ENCODE measurements around the gene PRLHR.
"Not testable (repeated sequence)": the region's sequence is repeated elsewhere in the genome, so short reads cannot be mapped to it uniquely, and the experiment has no call there.

The PRLHR gene

GRCh38 chr10:118595598-118596425 is at the start of gene PRLHR:
Gene PRLHR, minus strand, starts transcription at chr10:118595648. Its CDS starts 404 bp downstream, at chr10:118595244.
- DNase-seq (ENCODE audit: low read depth): no peak

GRCh38 chr10:118642228-118642627 is 46.8 kb upstream of the PRLHR start:
- no peak for DNase-seq (ENCODE audit: low read depth)

DNA sequence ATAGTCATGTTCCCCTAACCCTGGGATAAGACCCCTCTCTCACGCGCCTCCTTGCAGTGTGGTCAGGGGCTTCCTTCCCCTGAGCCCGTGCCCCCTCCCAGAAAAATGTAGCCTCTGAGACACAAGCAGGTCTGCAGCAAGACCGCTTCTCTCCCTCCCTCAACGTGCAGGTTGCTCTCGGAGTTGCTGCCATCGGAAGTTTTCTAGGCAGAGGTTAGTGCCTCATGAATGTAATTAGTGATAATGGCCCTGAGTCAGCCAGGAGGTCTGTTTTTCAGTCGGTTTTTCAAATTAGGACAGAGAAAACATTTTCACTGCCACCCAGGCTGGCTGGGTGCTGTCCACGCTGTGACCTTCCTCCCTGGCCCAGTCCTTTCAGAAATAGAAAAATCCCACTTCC is 43.2 kb upstream of the PRLHR start:
- no peak for DNase-seq (ENCODE audit: low read depth)

- no peak for DNase-seq (ENCODE audit: low read depth)
Measured at GRCh38 chr10:118635674-118636402, 40.4 kb upstream of the PRLHR start.

GRCh38 chr10:118633786-118634185 is 38.3 kb upstream of the PRLHR start:
- DNase-seq (ENCODE audit: low read depth): no peak

DNA sequence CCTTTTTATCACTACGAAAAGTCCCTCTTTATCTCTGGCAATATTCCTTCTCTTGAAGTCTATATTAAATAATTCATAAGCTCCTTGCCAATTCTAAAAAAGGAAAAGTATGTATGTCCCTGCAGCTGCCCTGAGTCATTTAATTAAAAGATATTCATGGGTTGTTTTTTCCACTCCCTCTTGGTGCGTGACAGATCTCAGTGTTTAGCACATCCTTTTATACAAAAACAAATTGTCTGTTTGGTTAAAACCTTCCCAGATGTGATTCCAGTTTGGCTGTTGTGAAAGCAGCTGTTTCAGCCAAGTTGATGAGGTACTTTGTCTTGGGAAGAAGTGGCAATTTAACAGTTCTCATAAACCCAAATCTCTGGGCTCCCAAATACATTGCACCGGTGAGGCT is 33.8 kb upstream of the PRLHR start:
- no peak for DNase-seq (ENCODE audit: low read depth)

DNA sequence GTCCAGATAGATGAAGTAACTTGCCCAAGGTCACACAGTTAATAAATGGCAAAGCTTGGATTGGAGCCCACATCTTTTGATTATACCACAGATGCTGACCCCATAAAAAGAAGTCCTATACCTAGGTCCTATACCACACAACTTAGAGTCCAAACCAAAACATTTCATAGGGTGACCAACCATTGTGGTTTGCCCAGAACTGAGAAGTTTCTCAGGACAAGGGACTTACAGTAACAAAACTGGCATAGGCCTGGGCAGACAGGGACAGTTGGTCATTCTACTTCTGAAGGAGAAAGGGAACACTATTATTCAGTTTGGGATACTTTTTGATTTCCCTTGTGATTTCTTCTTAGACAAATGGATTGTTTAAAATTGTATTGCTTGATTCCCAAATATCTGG is 32.9 kb upstream of the PRLHR start:
- DNase-seq (ENCODE audit: low read depth): no peak

DNA sequence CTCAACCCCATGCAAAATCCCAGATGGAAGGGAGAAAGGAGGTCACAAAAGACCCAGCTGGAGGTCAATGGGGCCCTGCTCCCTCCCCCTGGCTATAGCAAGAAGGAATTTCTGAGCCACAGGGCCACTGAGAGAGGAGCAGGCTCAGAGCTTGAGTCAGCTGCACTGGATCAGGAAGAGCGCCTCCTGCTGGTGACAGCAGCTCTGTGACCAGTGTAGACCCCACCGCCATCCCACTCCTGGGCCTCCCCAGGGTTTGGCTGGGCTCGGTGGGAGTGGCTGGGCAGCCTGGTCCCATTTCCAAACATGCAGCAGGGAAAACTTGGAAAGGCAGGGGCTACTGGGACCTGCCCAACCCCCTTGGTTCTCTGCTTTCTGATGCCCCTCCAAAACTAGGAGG is 31.5 kb upstream of the PRLHR start:
- no peak for DNase-seq (ENCODE audit: low read depth)

DNA sequence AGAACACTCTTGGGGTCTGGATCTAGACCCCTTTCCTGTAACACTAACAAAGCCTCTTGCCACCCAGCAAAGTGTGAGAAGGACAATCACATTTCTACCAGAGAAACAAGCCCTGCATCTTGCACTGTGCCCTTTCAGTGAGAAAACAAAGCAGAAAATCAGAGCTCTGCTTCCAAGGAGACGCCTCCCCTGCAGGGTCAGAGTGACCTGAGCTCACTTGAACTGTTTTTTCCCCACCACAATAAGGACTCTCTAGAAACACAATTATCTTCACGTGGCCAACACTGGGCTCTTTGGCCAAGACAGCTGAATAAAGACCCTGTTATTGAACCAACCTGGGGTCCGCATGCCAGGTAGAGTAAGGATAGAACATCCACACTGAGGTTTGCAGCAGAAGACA is 30.1 kb upstream of the PRLHR start:
- no peak for DNase-seq (ENCODE audit: low read depth)

DNA sequence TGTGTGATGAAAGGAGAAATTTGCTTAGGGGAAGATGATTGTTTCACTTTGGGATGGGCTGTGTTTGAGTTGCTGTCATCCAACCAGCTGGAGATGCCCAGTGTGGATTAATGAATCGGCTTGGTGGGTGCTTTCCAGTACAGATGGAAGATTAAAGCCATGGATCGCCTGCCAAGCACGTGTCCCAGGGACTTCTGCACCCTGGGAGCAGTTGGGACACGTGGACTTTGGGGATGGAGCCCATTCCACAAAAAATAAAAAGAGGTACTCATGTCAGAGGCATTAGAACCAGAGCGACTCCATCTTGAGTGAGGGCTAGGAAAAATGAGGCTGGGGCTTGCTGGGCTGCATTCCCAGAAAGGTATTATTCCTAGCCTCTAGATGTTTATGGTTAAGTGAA is 29.3 kb upstream of the PRLHR start:
- DNase-seq (ENCODE audit: low read depth): no peak

- no peak for DNase-seq (ENCODE audit: low read depth)
Measured at GRCh38 chr10:118621304-118621942, 26.0 kb upstream of the PRLHR start.

DNA sequence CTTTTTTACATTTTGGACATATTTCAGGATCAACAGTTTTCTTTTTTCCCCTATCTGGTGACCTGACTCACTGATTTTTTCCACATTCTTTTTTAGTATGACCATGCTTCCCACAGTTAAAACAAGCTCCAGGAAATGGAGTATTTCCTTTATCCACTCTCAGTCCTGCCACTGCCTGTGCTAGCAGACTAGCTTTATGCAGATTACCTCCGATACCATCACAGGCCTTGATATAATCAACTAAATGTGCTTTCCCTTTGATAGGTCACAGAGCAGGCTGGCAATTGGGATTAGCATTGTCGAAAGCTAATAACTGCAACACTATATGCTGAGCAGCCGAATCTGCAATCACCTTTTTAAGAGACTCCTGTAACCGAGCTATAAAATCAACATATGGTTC is 18.4 kb upstream of the PRLHR start:
- DNase-seq (ENCODE audit: low read depth): not testable (repeated sequence)

DNA sequence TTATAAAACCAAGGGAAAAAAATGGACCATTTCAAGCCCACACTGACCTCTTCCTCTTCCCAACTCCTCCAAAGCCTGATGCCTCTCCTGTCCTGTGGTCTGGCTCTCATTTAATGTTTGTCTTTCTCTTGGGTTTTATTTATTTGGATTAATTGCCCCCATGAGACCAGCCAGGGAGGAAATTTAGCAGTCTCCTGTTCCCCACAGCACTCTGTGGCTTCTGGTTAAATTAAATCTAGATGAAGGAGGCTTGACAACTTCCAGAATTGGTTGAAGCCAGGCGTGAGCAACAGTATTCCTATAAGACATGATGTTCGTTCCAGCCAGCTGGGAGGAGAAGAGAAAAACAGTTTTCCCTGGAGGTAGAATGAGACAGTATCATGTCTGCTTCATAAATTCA is 15.1 kb upstream of the PRLHR start:
- no peak for DNase-seq (ENCODE audit: low read depth)

GRCh38 chr10:118607768-118608354 is 12.4 kb upstream of the PRLHR start:
- no peak for DNase-seq (ENCODE audit: low read depth)

GRCh38 chr10:118605694-118606093 is 10.2 kb upstream of the PRLHR start:
- DNase-seq (ENCODE audit: low read depth): no peak

GRCh38 chr10:118596426-118597124 is 1.1 kb upstream of the PRLHR start:
- DNase-seq (ENCODE audit: low read depth): no peak

DNA sequence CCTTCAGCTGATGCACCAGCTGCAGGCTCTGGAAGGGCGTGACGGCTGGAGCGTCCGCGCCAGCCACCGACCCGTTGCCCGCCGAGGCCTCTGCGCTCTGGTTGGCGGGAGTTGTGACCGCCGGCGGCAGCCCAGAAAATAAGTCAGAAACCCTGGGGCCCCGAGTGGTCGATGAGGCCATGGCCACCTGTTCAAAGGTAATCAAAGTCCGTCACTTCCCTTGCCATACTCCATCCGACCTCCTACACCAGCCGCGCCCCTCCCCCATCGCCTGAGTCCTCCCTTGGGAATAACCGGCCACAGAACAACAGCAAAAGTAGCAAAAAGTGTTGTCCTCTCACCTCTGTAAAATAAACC is 406 bp downstream of the PRLHR start:
- DNase-seq (ENCODE audit: low read depth): no peak

GRCh38 chr10:118594392-118595063 is 920 bp downstream of the PRLHR start:
- DNase-seq (ENCODE audit: low read depth): peak; percentile 3

- DNase-seq (ENCODE audit: low read depth): no peak
Measured at GRCh38 chr10:118592675-118593330, 2.6 kb downstream of the PRLHR start.

GRCh38 chr10:118590334-118590733 is 5.1 kb downstream of the PRLHR start:
- DNase-seq (ENCODE audit: low read depth): no peak

Data from stimulated activated CD8-positive, alpha-beta memory T cell treated with anti-CD3 and anti-CD28 coated beads, Interleukin-12 subunit alpha, Interleukin-12 subunit beta, amount 100 ng/mL, for 4 hours (primary cell).